Fibroblast of villous mesenchyme (primary cell): Measurements from ENCODE around the gene AJAP1. TPM values are rescaled to one million over a fixed set of nuclear protein-coding genes. Genes with fewer than 3 reads are reported as not detected.

Experiments
- DNase-seq: peaks from one replicate; pipeline ENCODE4 v3.0.0-alpha.2; 2010; ENCODE audit warnings: low read depth
- H3K4me3 ChIP-seq: 2 replicates; pipeline ENCODE4 v1.5.1; 2011; ENCODE audit warnings: low read depth, mild to moderate bottlenecking, low read length
- total RNA-seq: library from RNA; depleted of rRNA; stranded (reverse); fragments of >200 nt; gene quantifications from 2 replicates; pipeline ENCODE4 v1.2.3, GENCODE V29; 2012
- TF ChIP-seq, protein P1 (sequence below): IDR thresholded peaks from 2 replicates; pipeline ENCODE4 v1.5.1; 2012; ENCODE audit warnings: low read depth, mild to moderate bottlenecking, low read length; ENCODE audit not compliant: insufficient read depth

AJAP1 gene
- total RNA-seq, 1 donor = under 0.01 TPM

DNA sequence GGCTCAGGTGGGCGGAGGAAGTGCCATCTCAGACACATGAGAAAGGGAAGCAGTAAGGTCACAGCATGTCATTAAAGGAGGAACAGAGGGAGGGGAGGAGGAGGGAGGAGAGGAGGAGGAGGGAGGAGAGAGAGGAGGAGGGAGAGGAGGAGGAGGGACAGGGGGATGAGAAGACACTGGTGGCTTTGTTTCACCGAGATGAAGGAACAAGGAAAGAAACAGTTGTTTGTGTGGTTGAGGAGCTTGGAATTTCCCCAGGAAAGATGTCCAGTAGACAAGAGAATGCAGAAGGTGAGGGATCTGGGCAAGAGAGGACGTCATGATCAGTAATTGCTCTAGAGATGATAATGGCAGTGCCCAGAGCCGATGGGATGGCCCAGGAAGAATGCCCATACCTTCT is 97.7 kb downstream of the AJAP1 start:
- no peak overlapping the region for H3K4me3 ChIP-seq
- TF ChIP-seq, protein P1, sequence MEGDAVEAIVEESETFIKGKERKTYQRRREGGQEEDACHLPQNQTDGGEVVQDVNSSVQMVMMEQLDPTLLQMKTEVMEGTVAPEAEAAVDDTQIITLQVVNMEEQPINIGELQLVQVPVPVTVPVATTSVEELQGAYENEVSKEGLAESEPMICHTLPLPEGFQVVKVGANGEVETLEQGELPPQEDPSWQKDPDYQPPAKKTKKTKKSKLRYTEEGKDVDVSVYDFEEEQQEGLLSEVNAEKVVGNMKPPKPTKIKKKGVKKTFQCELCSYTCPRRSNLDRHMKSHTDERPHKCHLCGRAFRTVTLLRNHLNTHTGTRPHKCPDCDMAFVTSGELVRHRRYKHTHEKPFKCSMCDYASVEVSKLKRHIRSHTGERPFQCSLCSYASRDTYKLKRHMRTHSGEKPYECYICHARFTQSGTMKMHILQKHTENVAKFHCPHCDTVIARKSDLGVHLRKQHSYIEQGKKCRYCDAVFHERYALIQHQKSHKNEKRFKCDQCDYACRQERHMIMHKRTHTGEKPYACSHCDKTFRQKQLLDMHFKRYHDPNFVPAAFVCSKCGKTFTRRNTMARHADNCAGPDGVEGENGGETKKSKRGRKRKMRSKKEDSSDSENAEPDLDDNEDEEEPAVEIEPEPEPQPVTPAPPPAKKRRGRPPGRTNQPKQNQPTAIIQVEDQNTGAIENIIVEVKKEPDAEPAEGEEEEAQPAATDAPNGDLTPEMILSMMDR = no peak
- DNase-seq = no peak

DNA sequence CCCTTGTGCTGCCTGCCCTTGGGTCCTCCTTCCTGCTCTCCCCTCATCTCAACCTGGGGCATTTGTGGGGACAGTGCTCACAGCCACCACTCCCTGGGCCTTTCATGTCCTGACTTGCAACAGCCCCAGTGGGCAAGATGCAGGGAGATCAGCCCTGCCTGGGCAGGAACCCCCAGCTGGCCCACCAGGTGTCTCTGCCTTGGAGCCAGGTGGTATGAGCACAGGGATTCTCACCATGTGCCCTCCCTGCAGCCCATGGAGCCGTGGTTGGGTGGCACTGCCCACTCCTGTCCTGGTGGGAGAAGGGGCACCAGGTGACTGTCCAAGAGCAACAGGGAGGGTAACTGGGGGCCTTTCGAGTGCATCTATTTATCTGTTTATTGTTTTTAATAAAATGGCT is 100.4 kb downstream of the AJAP1 start:
- TF ChIP-seq, protein P1 = no peak
- DNase-seq = no peak
- no peak overlapping the region for H3K4me3 ChIP-seq

DNA sequence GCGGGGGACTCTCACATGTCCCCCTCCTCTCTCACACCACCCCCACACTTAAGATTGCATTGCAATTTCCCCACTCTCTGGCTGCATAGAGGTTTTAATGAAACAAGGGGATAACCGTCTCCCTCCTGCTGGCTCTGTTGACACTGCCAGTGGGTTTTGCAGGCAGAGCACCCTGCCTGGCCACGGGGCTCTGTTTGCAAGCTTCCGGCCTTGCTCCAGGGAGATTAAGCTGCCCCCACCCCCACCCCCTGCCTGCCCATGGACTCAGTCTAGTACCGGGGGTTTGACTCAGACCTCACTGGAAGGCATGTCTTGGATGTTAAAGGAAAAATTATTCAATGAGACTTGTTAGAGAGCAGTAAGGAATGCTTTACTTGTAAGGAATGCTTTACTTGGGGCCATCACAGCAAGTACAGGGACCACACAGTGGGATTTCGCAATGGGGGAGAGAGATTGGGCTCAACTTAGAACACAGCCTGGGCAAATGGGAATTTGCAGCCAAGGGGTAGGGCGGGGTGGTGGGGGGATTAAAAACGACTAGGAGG is 101.0 kb downstream of the AJAP1 start:
- DNase-seq = no peak
- TF ChIP-seq, protein P1 = no peak

DNA sequence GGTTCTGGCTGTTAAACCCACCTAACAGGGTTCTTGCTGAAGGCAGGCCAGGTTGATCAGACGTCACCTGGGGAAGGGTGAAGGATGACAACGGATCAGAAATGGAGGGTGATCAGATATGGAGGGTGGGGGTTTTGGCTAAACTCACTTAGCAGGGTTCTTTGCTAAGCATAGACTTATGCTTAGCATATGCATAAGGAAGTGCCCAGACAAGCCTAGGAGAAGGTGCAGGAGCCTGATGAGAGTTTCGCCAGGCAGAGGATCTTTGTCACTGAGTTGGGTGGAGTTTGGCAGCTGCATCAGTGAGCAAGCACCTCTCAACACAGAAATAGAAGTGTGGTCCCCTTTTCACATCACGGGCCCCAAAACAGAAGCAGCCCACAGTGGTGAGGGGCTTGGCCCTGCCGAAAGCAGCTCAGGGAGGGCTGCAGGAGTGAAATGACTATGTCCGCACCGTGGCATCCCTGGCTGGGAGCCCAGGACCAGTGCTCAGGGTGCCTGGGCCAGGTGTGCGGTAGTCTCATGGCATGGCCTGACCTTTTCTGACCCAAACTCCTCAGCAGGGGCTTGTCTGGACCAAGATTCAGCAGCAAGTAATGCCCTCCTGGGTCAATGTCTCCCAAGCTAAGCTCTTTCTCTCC is 101.6 kb downstream of the AJAP1 start:
- H3K4me3 ChIP-seq = no peak overlapping the region
- no peak for DNase-seq
- TF ChIP-seq, protein P1 = no peak

More for the DNA sequence above, 101.0 kb downstream of the AJAP1 start:
- no peak overlapping the region for H3K4me3 ChIP-seq

DNA sequence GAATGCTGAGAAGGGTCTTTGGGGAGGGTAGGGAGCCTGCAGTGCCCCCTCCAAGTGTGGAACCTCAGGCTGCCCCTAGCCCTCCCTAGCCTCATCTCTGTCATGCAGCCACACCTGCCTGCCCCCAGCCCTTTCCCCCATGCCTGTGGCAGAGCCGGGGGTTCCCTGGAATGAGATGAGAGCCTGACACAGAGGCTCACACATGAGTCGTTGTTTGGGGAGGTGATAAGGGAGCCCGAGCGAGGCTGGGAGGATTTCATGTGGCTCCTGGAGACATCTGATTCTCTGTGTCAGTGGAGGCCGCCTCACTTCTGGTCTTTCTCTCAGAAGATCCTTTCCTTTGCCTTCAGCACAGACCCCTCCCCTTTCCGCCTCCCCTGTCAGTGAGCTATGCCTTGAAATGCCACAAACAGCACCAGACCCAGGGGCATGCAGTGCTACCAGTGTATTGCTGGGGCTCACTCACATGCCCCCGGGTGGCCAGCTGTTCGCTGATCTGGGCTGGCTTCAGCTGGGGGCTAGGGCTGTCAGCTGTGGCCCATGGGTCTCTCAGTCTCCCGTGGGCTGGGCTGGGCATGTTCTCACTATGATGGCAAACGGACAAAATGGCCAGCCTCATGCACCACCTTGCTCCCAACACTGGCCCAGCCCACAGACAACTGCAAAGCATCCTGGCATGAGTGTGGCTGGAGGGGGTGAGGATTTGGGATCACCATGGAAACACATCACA is 102.6 kb downstream of the AJAP1 start:
- TF ChIP-seq, protein P1 = no peak
- H3K4me3 ChIP-seq = no peak overlapping the region
- no peak for DNase-seq

DNA sequence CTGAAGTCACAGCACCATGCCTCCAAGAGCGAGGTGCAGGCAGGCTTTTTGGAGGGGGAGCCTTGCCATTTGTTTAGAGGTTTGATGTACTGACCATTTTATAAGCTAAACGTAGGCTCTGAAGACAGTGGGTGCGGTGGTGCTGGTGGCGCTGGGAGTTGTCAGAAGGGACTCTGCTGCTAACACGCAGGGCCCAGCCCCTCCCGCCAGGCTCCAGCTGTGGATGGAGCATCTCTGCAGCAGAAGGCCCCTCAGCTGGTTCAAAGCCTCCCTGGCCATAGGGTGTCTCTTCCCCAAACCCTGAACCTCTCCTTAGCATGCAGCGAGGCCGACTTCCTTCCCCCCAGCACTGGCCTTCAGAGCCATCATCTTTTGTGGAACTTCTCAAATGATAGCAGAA is 105.3 kb downstream of the AJAP1 start:
- DNase-seq = no peak
- TF ChIP-seq, protein P1 = no peak
- no peak overlapping the region for H3K4me3 ChIP-seq
